HG03432 (cell line): ENCODE data around the gene RASAL1.
A peak's percentile ranks its signal among the peaks of the same experiment; 100 is the strongest.

Source experiments
- ATAC-seq: cut with Tn5 transposase; IDR thresholded peaks from one replicate; pipeline ENCODE4 v1.9.1; 2021; ENCODE audit warnings: mild to moderate bottlenecking, moderate library complexity; ENCODE audit not compliant: unreplicated experiment

Gene RASAL1

GRCh38 chr12:113135178-113136127, at the start of gene RASAL1:
Gene RASAL1 (minus strand): TSS chr12:113135761. CDS start chr12:113135462, 299 bp downstream.
- ATAC-seq, result no peak

- ATAC-seq, result peak; percentile 86
These were observed 49.3 kb upstream of the RASAL1 start for GRCh38 chr12:113184900-113185179.

- ATAC-seq, result peak; percentile 49
These were observed 48.7 kb upstream of the RASAL1 start for GRCh38 chr12:113184098-113184899.

GRCh38 chr12:113183030-113183589, 47.5 kb upstream of the RASAL1 start:
- ATAC-seq, result no peak

GRCh38 chr12:113181975-113182374, 46.4 kb upstream of the RASAL1 start:
- ATAC-seq, result no peak

- ATAC-seq, result no peak
These were observed 44.8 kb upstream of the RASAL1 start for GRCh38 chr12:113180333-113180732.

GRCh38 chr12:113179023-113179422, 43.5 kb upstream of the RASAL1 start:
- no peak for ATAC-seq

GRCh38 chr12:113174461-113175384, 39.2 kb upstream of the RASAL1 start:
- no peak for ATAC-seq

GRCh38 chr12:113173081-113173698, 37.6 kb upstream of the RASAL1 start:
- peak; percentile 63 for ATAC-seq

- no peak for ATAC-seq
These were observed 36.6 kb upstream of the RASAL1 start for GRCh38 chr12:113172185-113172584.

GRCh38 chr12:113171543-113171942, 36.0 kb upstream of the RASAL1 start:
- ATAC-seq, result no peak

- ATAC-seq, result no peak
These were observed 35.4 kb upstream of the RASAL1 start for GRCh38 chr12:113170926-113171325.

- no peak for ATAC-seq
These were observed 34.9 kb upstream of the RASAL1 start for GRCh38 chr12:113170457-113170856.

- no peak for ATAC-seq
These were observed 34.1 kb upstream of the RASAL1 start for GRCh38 chr12:113169697-113170096.

- no peak for ATAC-seq
These were observed 32.3 kb upstream of the RASAL1 start for GRCh38 chr12:113167868-113168267.

- no peak for ATAC-seq
These were observed 30.2 kb upstream of the RASAL1 start for GRCh38 chr12:113165521-113166450.

GRCh38 chr12:113164014-113164413, 28.5 kb upstream of the RASAL1 start:
- ATAC-seq, result no peak

GRCh38 chr12:113163030-113163360, 27.4 kb upstream of the RASAL1 start:
- no peak for ATAC-seq
